Nephron progenitor cell (in vitro differentiated cells): ENCODE measurements around the gene NRL.

Source experiments
- DNase-seq: peaks from one replicate; pipeline ENCODE4 v3.0.0; 2021
- H3K27ac Mint-ChIP-seq: 2 replicates; pipeline ENCODE4 v1.8.0; 2021; ENCODE audit warnings: mild to moderate bottlenecking, moderate library complexity, mixed read lengths
- H3K27me3 Mint-ChIP-seq: 2 replicates; pipeline ENCODE4 v1.8.0; 2021; ENCODE audit warnings: mild to moderate bottlenecking, low read depth, mixed read lengths; ENCODE audit not compliant: poor library complexity
- H3K36me3 Mint-ChIP-seq: 2 replicates; pipeline ENCODE4 v1.8.0; 2021; ENCODE audit warnings: low read depth, mixed read lengths
- H3K4me1 Mint-ChIP-seq: 2 replicates; pipeline ENCODE4 v1.8.0; 2021; ENCODE audit warnings: mixed read lengths
- H3K4me3 Mint-ChIP-seq: 2 replicates; pipeline ENCODE4 v1.8.0; 2021; ENCODE audit warnings: mild to moderate bottlenecking, moderate library complexity, mixed read lengths
- H3K9me3 Mint-ChIP-seq: 2 replicates; pipeline ENCODE4 v1.8.0; 2021; ENCODE audit warnings: mild to moderate bottlenecking, moderate library complexity, mixed read lengths
- CTCF ChIP-seq: fragments of 200-600 bp; sonication (generic); IDR thresholded peaks from 2 replicates; pipeline ENCODE4 v1.5.0; 2021; ENCODE audit warnings: antibody characterized with exemption

NRL gene

GRCh38 chr14:24092110-24092504 lies 22.6 kb downstream of the NRL start:
- Mint-ChIP-seq H3K4me3 (peak overlapping the region; percentile 96), H3K4me1 (peaks cover 49% of the 10 kb centered on the region), H3K27ac (no peak overlapping the region), H3K9me3 (no peaks in the 10 kb centered on the region), H3K27me3 (peaks cover 12% of the 10 kb centered on the region), H3K36me3 (no peaks in the 10 kb centered on the region)
- DNase-seq: no peak
- no peak for TF ChIP-seq CTCF

GRCh38 chr14:24089890-24090289 lies 24.9 kb downstream of the NRL start:
- no peak overlapping the region for H3K27ac Mint-ChIP-seq
- no peak overlapping the region for H3K4me3 Mint-ChIP-seq
- no peaks in the 10 kb centered on the region for H3K9me3 Mint-ChIP-seq
- H3K36me3 Mint-ChIP-seq: no peaks in the 10 kb centered on the region
- H3K4me1 Mint-ChIP-seq: peaks cover 44% of the 10 kb centered on the region
- H3K27me3 Mint-ChIP-seq: peaks cover 11% of the 10 kb centered on the region
- TF ChIP-seq CTCF: no peak
- no peak for DNase-seq

- Mint-ChIP-seq H3K9me3 (no peaks in the 10 kb centered on the region), H3K27ac (no peak overlapping the region), H3K36me3 (no peaks in the 10 kb centered on the region), H3K4me1 (peaks cover 34% of the 10 kb centered on the region), H3K27me3 (peaks cover 26% of the 10 kb centered on the region), H3K4me3 (no peak overlapping the region)
- DNase-seq: no peak
- no peak for TF ChIP-seq CTCF
Measured at GRCh38 chr14:24088095-24088494, 26.7 kb downstream of the NRL start.

GRCh38 chr14:24087004-24087403 lies 27.7 kb downstream of the NRL start:
- DNase-seq: no peak
- Mint-ChIP-seq H3K36me3 (no peaks in the 10 kb centered on the region), H3K4me1 (peaks cover 36% of the 10 kb centered on the region), H3K9me3 (no peaks in the 10 kb centered on the region), H3K27ac (no peak overlapping the region), H3K4me3 (no peak overlapping the region), H3K27me3 (peaks cover 37% of the 10 kb centered on the region)
- TF ChIP-seq CTCF: no peak

GRCh38 chr14:24086193-24086955 lies 28.4 kb downstream of the NRL start:
- no peak overlapping the region for H3K4me3 Mint-ChIP-seq
- peaks cover 39% of the 10 kb centered on the region for H3K4me1 Mint-ChIP-seq
- H3K27ac Mint-ChIP-seq: no peak overlapping the region
- no peaks in the 10 kb centered on the region for H3K9me3 Mint-ChIP-seq
- peaks cover 39% of the 10 kb centered on the region for H3K27me3 Mint-ChIP-seq
- H3K36me3 Mint-ChIP-seq: no peaks in the 10 kb centered on the region
- no peak for TF ChIP-seq CTCF
- DNase-seq: no peak

- TF ChIP-seq CTCF: no peak
- H3K4me1 Mint-ChIP-seq: peaks cover 42% of the 10 kb centered on the region
- peaks cover 46% of the 10 kb centered on the region for H3K27me3 Mint-ChIP-seq
- H3K4me3 Mint-ChIP-seq: no peak overlapping the region
- no peaks in the 10 kb centered on the region for H3K36me3 Mint-ChIP-seq
- DNase-seq: no peak
- peak overlapping the region; percentile 15 for H3K27ac Mint-ChIP-seq
- H3K9me3 Mint-ChIP-seq: no peaks in the 10 kb centered on the region
Measured at GRCh38 chr14:24085215-24085614, 29.5 kb downstream of the NRL start.
